ENCODE measurements around the gene SSTR5.

- no peak for TF ChIP-seq POLR2A (IDR thresholded peaks at IDR 0.05; ENCODE audit: low read length)
- TF ChIP-seq ZC3H11A (IDR thresholded peaks at IDR 0.05): no peak
- no peak for TF ChIP-seq FOSL2 (IDR thresholded peaks at IDR 0.05)
- no peak for TF ChIP-seq FOSL2 (CRISPR knock-in tag; IDR thresholded peaks at IDR 0.05)
- TF ChIP-seq RAD21 (conservative IDR thresholded peaks at IDR 0.05 in 1 of 2, IDR thresholded peaks at IDR 0.05 in 1 of 2): no peak
- no peak for TF ChIP-seq EP300 (IDR thresholded peaks at IDR 0.05)
- TF ChIP-seq CTCF (IDR thresholded peaks at IDR 0.05): no peak
- no peak for TF ChIP-seq MAX (IDR thresholded peaks at IDR 0.05)
- TF ChIP-seq MYC (IDR thresholded peaks at IDR 0.05; ENCODE audit: borderline replicate concordance, low read length): no peak
- TF ChIP-seq RFX5 (IDR thresholded peaks at IDR 0.05): no peak
- no peak for TF ChIP-seq REST (IDR thresholded peaks at IDR 0.05)
- TF ChIP-seq PBX3 (IDR thresholded peaks at IDR 0.05): no peak
- no peak for TF ChIP-seq CEBPB (IDR thresholded peaks at IDR 0.05)
Observed at GRCh38 chr16:1102333-1102700, 29.8 kb downstream of the SSTR5 start.
